HPDE6-E6E7 (cell line): ENCODE data around the gene NPLOC4.

Experiments used
- DNase-seq: peaks from one replicate; pipeline ENCODE4 v3.0.0; 2011; ENCODE audit warnings: missing footprints; ENCODE audit errors: extremely low spot score

The NPLOC4 gene

DNA sequence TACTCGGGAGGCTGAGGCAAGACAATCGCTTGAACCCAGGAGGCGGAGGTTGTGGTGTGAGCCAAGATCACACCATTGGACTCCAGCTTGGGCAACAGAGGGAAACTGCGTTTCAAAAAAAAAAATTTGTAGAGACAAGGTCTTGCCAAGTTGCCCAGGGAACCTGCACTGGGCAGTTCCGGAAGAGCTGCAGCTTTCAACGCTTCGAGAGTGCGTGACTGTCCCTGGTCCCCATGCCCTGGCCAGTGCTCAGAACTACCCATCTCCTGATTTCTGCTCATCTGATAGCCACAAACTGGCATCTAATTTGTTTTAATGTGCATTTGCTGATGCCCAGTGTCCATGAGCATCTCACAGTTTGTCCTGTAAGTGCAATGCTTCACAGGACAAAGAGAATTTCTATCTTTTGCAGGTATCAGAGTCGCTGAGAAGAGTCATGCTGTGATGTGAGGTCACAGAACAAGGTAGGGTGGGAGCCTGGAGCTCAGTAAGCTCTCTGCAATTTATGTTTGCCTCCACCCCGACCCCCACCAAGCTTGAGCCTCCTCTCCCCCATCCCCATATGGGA is 128.2 kb downstream of the NPLOC4 start:
- DNase-seq, result no peak
